ENCODE measurements around the gene G3BP2.

The G3BP2 gene

DNA sequence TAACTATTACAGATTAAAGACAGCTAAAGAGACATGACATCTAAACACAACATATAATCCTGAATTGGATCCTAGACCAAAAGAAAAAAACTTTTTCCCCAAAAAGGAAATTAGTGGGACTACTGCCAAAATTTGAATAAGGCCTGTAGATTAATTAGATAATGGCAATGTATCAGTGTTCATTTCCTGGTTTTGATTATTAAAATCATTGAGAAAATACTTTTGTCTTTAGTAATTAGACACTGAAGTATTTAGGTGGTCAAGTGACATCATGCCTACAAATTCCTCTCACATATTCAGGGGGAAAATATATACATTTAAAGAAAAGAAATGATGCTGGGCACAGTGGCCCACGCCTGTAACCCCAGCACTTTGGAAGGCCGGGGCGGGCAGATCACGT lies 40.8 kb upstream of the G3BP2 start:
- in situ Hi-C loops (cut with HindIII; ENCODE audit: low sequenced_read_pairs), result no loop called here
- no peak for DNase-seq (ENCODE audit: low read depth)
- no peak overlapping the region for H3K4me3 ChIP-seq (ENCODE audit: low read depth, low read length)
- TF ChIP-seq, protein P1, sequence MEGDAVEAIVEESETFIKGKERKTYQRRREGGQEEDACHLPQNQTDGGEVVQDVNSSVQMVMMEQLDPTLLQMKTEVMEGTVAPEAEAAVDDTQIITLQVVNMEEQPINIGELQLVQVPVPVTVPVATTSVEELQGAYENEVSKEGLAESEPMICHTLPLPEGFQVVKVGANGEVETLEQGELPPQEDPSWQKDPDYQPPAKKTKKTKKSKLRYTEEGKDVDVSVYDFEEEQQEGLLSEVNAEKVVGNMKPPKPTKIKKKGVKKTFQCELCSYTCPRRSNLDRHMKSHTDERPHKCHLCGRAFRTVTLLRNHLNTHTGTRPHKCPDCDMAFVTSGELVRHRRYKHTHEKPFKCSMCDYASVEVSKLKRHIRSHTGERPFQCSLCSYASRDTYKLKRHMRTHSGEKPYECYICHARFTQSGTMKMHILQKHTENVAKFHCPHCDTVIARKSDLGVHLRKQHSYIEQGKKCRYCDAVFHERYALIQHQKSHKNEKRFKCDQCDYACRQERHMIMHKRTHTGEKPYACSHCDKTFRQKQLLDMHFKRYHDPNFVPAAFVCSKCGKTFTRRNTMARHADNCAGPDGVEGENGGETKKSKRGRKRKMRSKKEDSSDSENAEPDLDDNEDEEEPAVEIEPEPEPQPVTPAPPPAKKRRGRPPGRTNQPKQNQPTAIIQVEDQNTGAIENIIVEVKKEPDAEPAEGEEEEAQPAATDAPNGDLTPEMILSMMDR (IDR thresholded peaks at IDR 0.05; ENCODE audit: low read depth, low read length, missing control alignments), result no peak

DNA sequence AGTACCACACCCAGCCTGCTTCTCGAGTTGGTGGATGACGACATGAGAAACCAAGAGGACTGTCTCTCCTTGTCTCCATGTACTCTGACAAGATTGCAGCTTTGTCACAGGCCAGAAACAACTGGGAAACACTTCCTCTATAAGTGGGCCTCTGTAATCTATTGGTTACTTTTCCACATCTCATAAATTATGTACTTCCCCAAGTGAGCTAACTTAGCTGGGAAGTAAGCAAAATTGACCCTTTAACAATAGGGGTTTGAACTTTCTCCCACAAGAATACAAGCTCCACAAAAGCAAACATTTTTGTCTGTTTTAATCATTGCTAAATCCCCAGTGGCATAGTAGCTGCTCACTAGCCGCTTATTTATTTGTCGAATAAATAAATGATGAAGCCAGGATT lies 37.0 kb upstream of the G3BP2 start:
- TF ChIP-seq, protein P1 (IDR thresholded peaks at IDR 0.05; ENCODE audit: low read depth, low read length, missing control alignments), result no peak
- in situ Hi-C loops (cut with HindIII; ENCODE audit: low sequenced_read_pairs), result no loop called here
- H3K4me3 ChIP-seq (ENCODE audit: low read depth, low read length), result no peak overlapping the region
- DNase-seq (ENCODE audit: low read depth), result peak; percentile 26

DNA sequence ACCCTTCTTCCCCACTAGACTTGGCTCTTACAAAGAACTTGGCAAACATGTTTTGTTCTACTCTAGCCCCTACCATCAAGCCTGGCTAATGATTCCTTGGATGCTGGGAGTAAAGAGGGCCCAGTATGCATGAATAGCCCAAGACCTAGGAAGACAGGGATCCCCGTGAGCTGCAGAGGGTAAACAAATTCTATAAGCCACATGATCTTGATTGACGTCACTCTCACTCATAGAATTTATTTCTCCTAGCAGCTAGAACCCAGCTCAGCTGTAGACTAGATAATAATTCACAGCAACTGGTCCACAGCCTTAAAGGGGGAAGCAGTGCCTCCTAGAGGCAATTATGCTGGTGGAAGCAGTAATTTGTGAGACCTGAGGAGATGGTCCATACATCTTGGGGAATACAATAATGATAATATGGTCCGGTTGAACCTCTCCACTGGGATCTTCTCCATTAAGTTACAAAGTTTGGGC lies 35.0 kb upstream of the G3BP2 start:
- DNase-seq (ENCODE audit: low read depth), result no peak
- in situ Hi-C loops (cut with HindIII; ENCODE audit: low sequenced_read_pairs), result no loop called here
- TF ChIP-seq, protein P1 (IDR thresholded peaks at IDR 0.05; ENCODE audit: low read depth, low read length, missing control alignments), result peak; percentile 10
- H3K4me3 ChIP-seq (ENCODE audit: low read depth, low read length), result no peak overlapping the region

DNA sequence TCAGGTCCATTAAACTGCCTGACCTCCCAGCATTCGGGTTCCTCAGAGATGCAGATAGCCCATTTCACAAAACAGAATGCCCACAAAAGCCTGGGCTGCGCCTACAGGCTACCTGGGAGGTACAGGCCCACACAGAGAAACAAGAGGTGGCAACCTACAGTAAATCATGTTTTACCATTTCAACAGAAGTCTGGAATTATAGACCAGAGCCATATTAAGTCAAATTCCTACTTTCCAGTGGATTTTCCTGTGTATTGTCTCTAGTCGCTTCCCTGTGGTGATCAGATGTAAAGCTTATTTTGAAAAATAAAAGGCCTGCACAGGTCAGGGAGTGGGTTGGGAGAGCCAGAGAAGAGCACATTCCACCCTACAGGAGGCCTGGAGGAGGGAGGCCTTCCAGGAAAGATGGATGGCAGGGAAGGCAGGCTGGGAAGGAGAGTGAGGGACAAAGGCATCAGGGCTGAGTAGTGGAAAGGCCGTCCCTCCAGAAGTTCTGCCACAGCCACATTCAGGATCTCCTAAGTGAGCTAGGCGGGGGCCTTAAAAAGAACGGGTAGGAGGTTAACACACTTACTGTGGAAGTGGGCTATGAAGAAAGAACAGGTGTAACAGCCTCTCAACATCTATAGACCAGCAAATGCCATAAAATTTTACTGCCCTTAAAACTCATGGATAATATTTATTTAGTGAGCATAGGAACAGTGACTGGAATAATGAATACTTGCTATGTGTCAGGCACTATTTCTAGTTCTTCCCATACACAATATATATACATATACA lies 32.2 kb upstream of the G3BP2 start:
- H3K4me3 ChIP-seq (ENCODE audit: low read depth, low read length), result no peak overlapping the region
- in situ Hi-C loops (cut with HindIII; ENCODE audit: low sequenced_read_pairs), result no loop called here
- TF ChIP-seq, protein P1 (IDR thresholded peaks at IDR 0.05; ENCODE audit: low read depth, low read length, missing control alignments), result peak; percentile 31
- peak; percentile 29 for DNase-seq (ENCODE audit: low read depth)

DNA sequence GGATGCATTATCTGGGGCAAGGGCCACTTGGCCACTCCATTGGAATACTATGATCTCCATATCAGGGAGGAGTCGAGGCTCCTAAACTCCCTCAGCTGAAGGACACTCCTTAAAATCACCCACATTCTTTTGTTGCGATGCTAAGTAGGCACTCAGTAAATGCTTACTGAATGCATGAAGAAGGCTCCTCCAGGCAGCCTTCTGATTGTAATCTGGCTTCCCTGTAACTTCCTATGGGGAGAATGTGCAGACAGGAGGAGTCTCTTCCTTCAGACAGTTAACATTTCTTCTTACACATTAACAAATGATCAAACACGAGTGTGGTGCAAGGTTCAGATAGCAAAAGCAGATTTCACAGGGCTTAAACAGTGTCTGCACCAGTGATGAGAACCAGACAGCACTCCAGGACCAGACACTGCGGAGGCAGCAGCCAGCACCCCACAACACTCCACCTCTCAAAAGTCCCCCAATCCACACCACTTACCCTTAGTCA lies 29.8 kb upstream of the G3BP2 start:
- in situ Hi-C loops (cut with HindIII; ENCODE audit: low sequenced_read_pairs), result no loop called here
- TF ChIP-seq, protein P1 (IDR thresholded peaks at IDR 0.05; ENCODE audit: low read depth, low read length, missing control alignments), result no peak
- no peak for DNase-seq (ENCODE audit: low read depth)
- no peak overlapping the region for H3K4me3 ChIP-seq (ENCODE audit: low read depth, low read length)

DNA sequence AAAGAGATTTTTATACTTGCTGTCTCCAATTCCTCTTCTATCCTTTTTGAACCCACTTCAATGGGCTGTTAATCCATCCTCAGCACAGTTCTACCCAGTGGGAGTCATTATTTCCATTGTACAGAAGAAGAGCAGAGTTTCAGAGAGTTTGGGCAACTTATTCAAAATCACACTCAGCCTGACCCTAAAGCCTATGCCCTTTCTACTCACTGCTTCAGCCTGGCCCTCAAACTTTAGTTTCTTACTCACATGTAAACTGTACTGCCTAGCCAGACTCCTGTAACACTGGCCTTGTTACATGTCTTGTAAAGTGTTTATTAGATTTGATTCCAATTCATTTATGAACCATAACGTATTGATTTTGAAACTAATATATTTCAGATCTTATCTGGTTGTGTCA lies 26.1 kb upstream of the G3BP2 start:
- H3K4me3 ChIP-seq (ENCODE audit: low read depth, low read length), result no peak overlapping the region
- in situ Hi-C loops (cut with HindIII; ENCODE audit: low sequenced_read_pairs), result no loop called here
- TF ChIP-seq, protein P1 (IDR thresholded peaks at IDR 0.05; ENCODE audit: low read depth, low read length, missing control alignments), result no peak
- DNase-seq (ENCODE audit: low read depth), result no peak
